Tibial nerve (tissue), 3 donors: Measurements from ENCODE around the gene ZNF146.

Experiments used
- CTCF ChIP-seq, 5 experiments: fragments of 200-600 bp in 3 of 5; fragments of 450-650 bp in 2 of 5; sonication (generic) in 3 of 5; IDR thresholded peaks; one replicate each; pipeline ENCODE4 v1.5.1; 2016 to 2019; ENCODE audit warnings: antibody characterized with exemption in 5 of 5, mild to moderate bottlenecking in 3 of 5, moderate library complexity in 2 of 5
- POLR2A ChIP-seq, 2 donors: fragments of 450-650 bp; IDR thresholded peaks; one replicate each; pipeline ENCODE4 v1.6.1; 2017; ENCODE audit warnings: antibody characterized with exemption in 2 of 2, mild to moderate bottlenecking in 2 of 2, moderate library complexity in 2 of 2

- no peak for TF ChIP-seq POLR2A (IDR thresholded peaks at IDR 0.05)
- no peak for TF ChIP-seq CTCF (IDR thresholded peaks at IDR 0.05)
Measured at GRCh38 chr19:36198119-36198518, 16.8 kb upstream of the ZNF146 start.
